HEK293 (cell line): ENCODE data around the gene RHOBTB3.

Source experiments
- CTCF ChIA-PET: fragments of 350-600 bp; formaldehyde crosslinking; extraction: SDS; loops from one replicate; lab custom pipeline; 2021; ENCODE audit warnings: antibody characterized with exemption; lab: Yijun Ruan, JAX
- POLR2A ChIA-PET: fragments of 300-600 bp; formaldehyde crosslinking; extraction: SDS; loops from one replicate; lab custom pipeline; 2020; ENCODE audit warnings: antibody characterized with exemption, inconsistent platforms; lab: Yijun Ruan, JAX
- H3K27ac ChIP-seq: fragments of 200-500 bp; sonication (Bioruptor generic); 2 replicates; pipeline ENCODE4 v1.5.1; 2014; ENCODE audit warnings: low read depth, low read length, control low read depth, inconsistent platforms; ENCODE audit errors: extremely low read depth
- H3K36me3 ChIP-seq, 2 experiments: fragments of 200-500 bp in 1 of 2; sonication (Bioruptor generic) in 1 of 2; 1 replicate in 1 of 2; 2 replicates in 1 of 2; pipeline ENCODE4 v1.5.1; 2014 to 2017; ENCODE audit warnings: inconsistent platforms in 2 of 2, low read length in 2 of 2; ENCODE audit not compliant: control insufficient read depth in 2 of 2, insufficient read depth in 1 of 2
- H3K4me1 ChIP-seq: fragments of 200-500 bp; sonication (Bioruptor generic); 2 replicates; pipeline ENCODE4 v1.5.1; 2014; ENCODE audit warnings: mild to moderate bottlenecking, low read length, inconsistent platforms; ENCODE audit not compliant: control insufficient read depth, insufficient read depth
- H3K4me3 ChIP-seq: 2 replicates; pipeline ENCODE4 v1.5.1; 2011; ENCODE audit warnings: low read depth, mild to moderate bottlenecking, control low read depth, low read length, moderate library complexity
- H3K9me3 ChIP-seq: fragments of 200-500 bp; sonication (Bioruptor generic); 2 replicates; pipeline ENCODE4 v1.5.1; 2014; ENCODE audit warnings: low read depth, low read length, inconsistent platforms; ENCODE audit not compliant: control insufficient read depth, insufficient read depth
- CTCF ChIP-seq: fragments of 450-650 bp; formaldehyde crosslinking; IDR thresholded peaks from 2 replicates; pipeline ENCODE4 v1.5.1; 2016; ENCODE audit warnings: missing biosample characterization, missing genetic modification characterization
- TSHZ1 ChIP-seq: fragments of 450-650 bp; formaldehyde crosslinking; IDR thresholded peaks from 2 replicates; pipeline ENCODE4 v1.5.1; 2016; ENCODE audit warnings: missing biosample characterization, missing genetic modification characterization, borderline replicate concordance
- ZBTB20 ChIP-seq: fragments of 450-650 bp; formaldehyde crosslinking; IDR thresholded peaks from 2 replicates; pipeline ENCODE4 v1.5.1; 2016; ENCODE audit warnings: missing biosample characterization, missing genetic modification characterization
- ZBTB26 ChIP-seq: fragments of 450-650 bp; formaldehyde crosslinking; optimal IDR thresholded peaks from 2 replicates; pipeline ENCODE3; 2016; ENCODE audit warnings: missing biosample characterization, mild to moderate bottlenecking, missing genetic modification characterization
- ZNF146 ChIP-seq: fragments of 450-650 bp; formaldehyde crosslinking; IDR thresholded peaks from 2 replicates; pipeline ENCODE4 v1.5.1; 2016; ENCODE audit warnings: missing biosample characterization, missing genetic modification characterization
- ZNF266 ChIP-seq: fragments of 450-650 bp; formaldehyde crosslinking; IDR thresholded peaks from 2 replicates; pipeline ENCODE4 v1.5.1; 2016; ENCODE audit warnings: missing biosample characterization, missing genetic modification characterization, low read depth
- ZNF398 ChIP-seq: fragments of 450-650 bp; formaldehyde crosslinking; IDR thresholded peaks from 2 replicates; pipeline ENCODE4 v1.5.1; 2017; ENCODE audit warnings: missing biosample characterization, missing genetic modification characterization
- ZNF449 ChIP-seq: fragments of 450-650 bp; formaldehyde crosslinking; IDR thresholded peaks from 2 replicates; pipeline ENCODE4 v1.5.1; 2017; ENCODE audit warnings: missing biosample characterization, mild to moderate bottlenecking, missing genetic modification characterization, moderate library complexity
- ZNF513 ChIP-seq: fragments of 450-650 bp; IDR thresholded peaks from 2 replicates; pipeline ENCODE4 v1.5.1; 2018; ENCODE audit warnings: missing biosample characterization, missing genetic modification characterization
- ZNF544 ChIP-seq: fragments of 450-650 bp; formaldehyde crosslinking; IDR thresholded peaks from 2 replicates; pipeline ENCODE4 v1.5.0; 2017; ENCODE audit warnings: missing biosample characterization, missing genetic modification characterization
- ZNF560 ChIP-seq: fragments of 450-650 bp; formaldehyde crosslinking; IDR thresholded peaks from 2 replicates; pipeline ENCODE4 v1.5.1; 2017; ENCODE audit warnings: missing biosample characterization, missing genetic modification characterization, borderline replicate concordance
- ZNF692 ChIP-seq: fragments of 450-650 bp; formaldehyde crosslinking; IDR thresholded peaks from 2 replicates; pipeline ENCODE4 v1.5.1; 2016; ENCODE audit warnings: missing biosample characterization, missing genetic modification characterization

RHOBTB3 gene

GRCh38 chr5:95784514-95785302 lies 53.6 kb downstream of the RHOBTB3 start (continued):
- TF ChIP-seq TSHZ1 (tag by site-specific recombination) (no peak), ZBTB20 (tag by site-specific recombination) (no peak)

- H3K36me3 ChIP-seq, result peaks cover 5 to 27% of the 10 kb centered on the region in 2 experiments; a peak in 2 of 3 replicates
- no peak for TF ChIP-seq ZBTB26
- TF ChIP-seq ZNF513 (tag by site-specific recombination), result no peak
- TF ChIP-seq ZNF449 (tag by site-specific recombination), result no peak
- TF ChIP-seq ZNF398 (tag by site-specific recombination), result no peak
- TF ChIP-seq ZNF692 (tag by site-specific recombination), result no peak
- TF ChIP-seq, all 188 proteins: peak for 0
- ChIA-PET POLR2A (no interaction called here), CTCF (interaction anchor here (0.6 to 1.7 kb wide), 4 partner anchors 10 to 123 kb away, joined by 4 to 7 read pairs (median 5); no protein-coding TSS in a partner anchor)
- H3K9me3 ChIP-seq, result no peaks in the 10 kb centered on the region
- H3K4me3 ChIP-seq, result no peak overlapping the region
- no peaks in the 10 kb centered on the region for H3K4me1 ChIP-seq
- H3K27ac ChIP-seq, result no peak overlapping the region
Observed at GRCh38 chr5:95786821-95787418, 55.8 kb downstream of the RHOBTB3 start.

GRCh38 chr5:95788493-95788892 lies 57.4 kb downstream of the RHOBTB3 start:
- CTCF ChIA-PET, result interaction anchor here (0.6 to 1.0 kb wide), 3 partner anchors 16 to 124 kb away, joined by 3 to 5 read pairs (median 4); no protein-coding TSS in a partner anchor
- POLR2A ChIA-PET, result no interaction called here
- TF ChIP-seq ZNF544 (tag by site-specific recombination), result no peak
- TF ChIP-seq ZNF560 (tag by site-specific recombination), result no peak
- no peak for TF ChIP-seq ZNF266 (tag by site-specific recombination)
- no peak for TF ChIP-seq CTCF (tag by site-specific recombination)
- no peak for TF ChIP-seq ZNF146 (tag by site-specific recombination)

More at GRCh38 chr5:95788493-95788892, 57.4 kb downstream of the RHOBTB3 start:
- Histone ChIP-seq H3K4me1 (no peaks in the 10 kb centered on the region), H3K36me3 (peaks cover 5 to 34% of the 10 kb centered on the region in 2 experiments; a peak in 2 of 3 replicates), H3K4me3 (no peak overlapping the region), H3K27ac (no peak overlapping the region), H3K9me3 (no peaks in the 10 kb centered on the region)
